K562 (cell line): ENCODE results near the gene MEGF11. TPM values are rescaled to one million over a fixed set of nuclear protein-coding genes. Genes with fewer than 3 reads are reported as not detected.

Source experiments
- BHLHE40 ChIP-seq: IDR thresholded peaks from 2 replicates; pipeline ENCODE4 v1.6.1; 2011; ENCODE audit warnings: low read length, improper control_type of control experiment
- CSDE1 ChIP-seq, 2 experiments: fragments of 450-650 bp; IDR thresholded peaks; 2 replicates each; pipeline ENCODE4 v1.6.1; 2016; ENCODE audit warnings: mild to moderate bottlenecking in 1 of 2
- CTCF ChIP-seq, 3 experiments: IDR thresholded peaks in 2 of 3; conservative IDR thresholded peaks in 1 of 3; 2 replicates each; pipeline ENCODE4 v1.5.1; 2011 to 2012; ENCODE audit warnings: low read length in 3 of 3, mild to moderate bottlenecking in 3 of 3, control low read depth in 2 of 3, improper control_type of control experiment in 1 of 3, inconsistent platforms in 1 of 3, low read depth in 1 of 3, mixed read lengths in 1 of 3, moderate library complexity in 1 of 3; ENCODE audit not compliant: insufficient read depth in 2 of 3
- EGR1 ChIP-seq: fragments of 450-650 bp; conservative IDR thresholded peaks from 2 replicates; pipeline ENCODE4 v1.6.1; 2017; ENCODE audit warnings: mild to moderate bottlenecking
- EP300 ChIP-seq: IDR thresholded peaks from 2 replicates; pipeline ENCODE4 v1.6.1; 2012; ENCODE audit warnings: low read length, improper control_type of control experiment
- GABPA ChIP-seq: fragments of 200-800 bp; sonication (Bioruptor generic); conservative IDR thresholded peaks from 2 replicates; pipeline ENCODE4 v1.6.1; 2016; ENCODE audit warnings: low read depth, missing genetic modification characterization, missing compliant biosample characterization
- HOXB6 ChIP-seq: fragments of 250-450 bp; sonication (Bioruptor Pico); IDR thresholded peaks from 2 replicates; pipeline ENCODE4 v1.5.1; 2022; ENCODE audit warnings: mild to moderate bottlenecking, borderline replicate concordance
- JUN ChIP-seq, 2 experiments: sonication (generic) in 1 of 2; formaldehyde crosslinking in 1 of 2; IDR thresholded peaks; 2 replicates each; pipeline versions ENCODE4 v1.6.1 to v1.8.0; 2012 to 2022; ENCODE audit warnings: borderline replicate concordance in 2 of 2, mild to moderate bottlenecking in 2 of 2, improper control_type of control experiment in 1 of 2, low read depth in 1 of 2, low read length in 1 of 2, missing genetic modification reagents in 1 of 2
- JUND ChIP-seq, 2 experiments: IDR thresholded peaks; 2 replicates in 1 of 2; 3 replicates in 1 of 2; pipeline ENCODE4 v1.6.1; 2011; ENCODE audit warnings: borderline replicate concordance in 2 of 2, low read depth in 2 of 2, low read length in 2 of 2, improper control_type of control experiment in 1 of 2, missing biosample characterization in 1 of 2, missing genetic modification characterization in 1 of 2, missing genetic modification reagents in 1 of 2
- PREB ChIP-seq: sonication (generic); formaldehyde crosslinking; IDR thresholded peaks from 2 replicates; pipeline ENCODE4 v1.8.1; 2023; ENCODE audit warnings: mild to moderate bottlenecking, missing genetic modification reagents
- RFX7 ChIP-seq: fragments of 250-450 bp; sonication (Bioruptor Pico); IDR thresholded peaks from 2 replicates; pipeline ENCODE4 v1.5.1; 2021; ENCODE audit warnings: mild to moderate bottlenecking
- TCF7L2 ChIP-seq: fragments of 150-350 bp; IDR thresholded peaks from 2 replicates; pipeline ENCODE4 v1.6.1; 2016; ENCODE audit warnings: low read depth, mild to moderate bottlenecking, low read length, moderate library complexity
- ZBTB1 ChIP-seq: sonication (generic); formaldehyde crosslinking; IDR thresholded peaks from 2 replicates; pipeline ENCODE4 v1.8.1; 2023; ENCODE audit warnings: missing genetic modification reagents, low read depth, mild to moderate bottlenecking, borderline replicate concordance
- ZNF184 ChIP-seq: sonication (generic); formaldehyde crosslinking; IDR thresholded peaks from 2 replicates; pipeline ENCODE4 v1.5.0; 2020; ENCODE audit warnings: missing genetic modification reagents
- ZNF57 ChIP-seq: fragments of 450-650 bp; formaldehyde crosslinking; IDR thresholded peaks from 2 replicates; pipeline ENCODE4 v1.4.0; 2020; ENCODE audit warnings: mild to moderate bottlenecking, moderate library complexity
- ZSCAN32 ChIP-seq: fragments of 450-650 bp; formaldehyde crosslinking; IDR thresholded peaks from 2 replicates; pipeline ENCODE4 v1.4.0; 2020; ENCODE audit warnings: mild to moderate bottlenecking, moderate library complexity
- polyA plus RNA-seq, 8 experiments: library from polyadenylated mRNA; depleted of rRNA in 4 of 8; stranded (reverse) in 5 of 8; unstranded in 3 of 8; fragments of >200 nt; fragmentation: Nextera tagmentation in 2 of 8; fragmentation: Illumina TruSeq in 1 of 8; extraction: Ambion mirVana in 2 of 8; extraction: Trizol in 1 of 8; gene quantifications; 2 replicates each; pipeline versions ENCODE4 v1.2.1 to v1.2.3, GENCODE V29; 2011 to 2014; ENCODE audit warnings: inconsistent platforms in 1 of 8, missing spikeins in 1 of 8
- total RNA-seq, 7 experiments: library from RNA; depleted of rRNA in 6 of 7; stranded (reverse); fragments of >200 nt in 6 of 7; fragmentation: Illumina TruSeq in 2 of 7; extraction: Trizol in 2 of 7; gene quantifications; 2 replicates each; pipeline versions ENCODE4 v1.2.1 to v1.2.3, GENCODE V29; 2011 to 2021; ENCODE audit warnings: low replicate concordance in 1 of 7
- TF ChIP-seq, protein P1 (sequence below), 2 experiments: fragments of 450-650 bp; IDR thresholded peaks; 2 replicates each; pipeline ENCODE4 v1.6.1; 2016
- TF ChIP-seq, protein P2 (sequence below): fragments of 250-450 bp; sonication (Bioruptor Pico); IDR thresholded peaks from 2 replicates; pipeline ENCODE4 v1.8.0; 2021; ENCODE audit warnings: borderline replicate concordance, mild to moderate bottlenecking, moderate library complexity; ENCODE audit not compliant: poor library complexity, severe bottlenecking
- TF ChIP-seq, protein P3 (sequence below), 2 experiments: IDR thresholded peaks in 1 of 2; conservative IDR thresholded peaks in 1 of 2; 2 replicates each; pipeline ENCODE4 v1.6.1; 2016; ENCODE audit warnings: low read depth in 2 of 2, mild to moderate bottlenecking in 1 of 2, missing compliant biosample characterization in 1 of 2, missing genetic modification characterization in 1 of 2, moderate library complexity in 1 of 2

The MEGF11 gene
- total and polyA plus RNA-seq, 9 of the 15 experiments (the other 6 are each of a cell fraction or from before 2014, with no cell fraction given): 0.06 to 0.23 (median 0.20) TPM; not detected in 6

GRCh38 chr15:65862682-65863081, 390.9 kb downstream of the MEGF11 start (continued):
- TF ChIP-seq JUN (IDR thresholded peaks at IDR 0.05; ENCODE audit: borderline replicate concordance, low read depth, low read length): 0 out of 2 replicates have a peak, but pooled peaks have one; percentile 34
- no peak for TF ChIP-seq JUN (CRISPR knock-in tag; IDR thresholded peaks at IDR 0.05; ENCODE audit: borderline replicate concordance)
- TF ChIP-seq HOXB6 (CRISPR knock-in tag): no peak
- TF ChIP-seq ZBTB1 (CRISPR knock-in tag): no peak
- TF ChIP-seq PREB (CRISPR knock-in tag): no peak
- peak; percentile 64; the same call in 1 of the 2 replicates for TF ChIP-seq JUND (IDR thresholded peaks at IDR 0.05; ENCODE audit: borderline replicate concordance, low read depth, low read length)
- no peak; the same call in 2 of the 3 replicates for TF ChIP-seq JUND (tag; IDR thresholded peaks at IDR 0.05; ENCODE audit: borderline replicate concordance, low read depth, low read length)
- no peak for TF ChIP-seq ZNF57 (CRISPR knock-in tag)
- TF ChIP-seq CSDE1 (IDR thresholded peaks at IDR 0.05): no peak
- peak; percentile 51 for TF ChIP-seq EP300
- no peak for TF ChIP-seq ZNF184
- TF ChIP-seq RFX7 (CRISPR knock-in tag): no peak
- TF ChIP-seq, protein P1, sequence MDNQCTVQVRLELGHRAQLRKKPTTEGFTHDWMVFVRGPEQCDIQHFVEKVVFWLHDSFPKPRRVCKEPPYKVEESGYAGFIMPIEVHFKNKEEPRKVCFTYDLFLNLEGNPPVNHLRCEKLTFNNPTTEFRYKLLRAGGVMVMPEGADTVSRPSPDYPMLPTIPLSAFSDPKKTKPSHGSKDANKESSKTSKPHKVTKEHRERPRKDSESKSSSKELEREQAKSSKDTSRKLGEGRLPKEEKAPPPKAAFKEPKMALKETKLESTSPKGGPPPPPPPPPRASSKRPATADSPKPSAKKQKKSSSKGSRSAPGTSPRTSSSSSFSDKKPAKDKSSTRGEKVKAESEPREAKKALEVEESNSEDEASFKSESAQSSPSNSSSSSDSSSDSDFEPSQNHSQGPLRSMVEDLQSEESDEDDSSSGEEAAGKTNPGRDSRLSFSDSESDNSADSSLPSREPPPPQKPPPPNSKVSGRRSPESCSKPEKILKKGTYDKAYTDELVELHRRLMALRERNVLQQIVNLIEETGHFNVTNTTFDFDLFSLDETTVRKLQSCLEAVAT (IDR thresholded peaks at IDR 0.05): no peak
- no peak for TF ChIP-seq TCF7L2
- TF ChIP-seq, protein P2, sequence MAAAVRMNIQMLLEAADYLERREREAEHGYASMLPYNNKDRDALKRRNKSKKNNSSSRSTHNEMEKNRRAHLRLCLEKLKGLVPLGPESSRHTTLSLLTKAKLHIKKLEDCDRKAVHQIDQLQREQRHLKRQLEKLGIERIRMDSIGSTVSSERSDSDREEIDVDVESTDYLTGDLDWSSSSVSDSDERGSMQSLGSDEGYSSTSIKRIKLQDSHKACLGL (CRISPR knock-in tag): no peak
- peak; percentile 55; the same call in 1 of the 2 replicates for TF ChIP-seq BHLHE40
- peak; percentile 78 to 89 (median 84) for TF ChIP-seq CTCF (IDR thresholded peaks at IDR 0.05 in 2 of 3, conservative IDR thresholded peaks at IDR 0.05 in 1 of 3; ENCODE audit: insufficient read depth in 2 of 3, low read depth in 1 of 3, low read length in 3 of 3)
- no peak for TF ChIP-seq ZSCAN32 (CRISPR knock-in tag)
- TF ChIP-seq, protein P3, sequence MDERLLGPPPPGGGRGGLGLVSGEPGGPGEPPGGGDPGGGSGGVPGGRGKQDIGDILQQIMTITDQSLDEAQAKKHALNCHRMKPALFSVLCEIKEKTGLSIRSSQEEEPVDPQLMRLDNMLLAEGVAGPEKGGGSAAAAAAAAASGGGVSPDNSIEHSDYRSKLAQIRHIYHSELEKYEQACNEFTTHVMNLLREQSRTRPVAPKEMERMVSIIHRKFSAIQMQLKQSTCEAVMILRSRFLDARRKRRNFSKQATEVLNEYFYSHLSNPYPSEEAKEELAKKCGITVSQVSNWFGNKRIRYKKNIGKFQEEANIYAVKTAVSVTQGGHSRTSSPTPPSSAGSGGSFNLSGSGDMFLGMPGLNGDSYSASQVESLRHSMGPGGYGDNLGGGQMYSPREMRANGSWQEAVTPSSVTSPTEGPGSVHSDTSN (CRISPR knock-in tag; IDR thresholded peaks at IDR 0.05; ENCODE audit: low read depth): no peak
- TF ChIP-seq, protein P3 (tag; conservative IDR thresholded peaks at IDR 0.05; ENCODE audit: low read depth): no peak
- TF ChIP-seq GABPA (tag): no peak
- TF ChIP-seq EGR1: 0 out of 2 replicates have a peak, but pooled peaks have one; percentile 33
